H1 (cell line): ENCODE measurements around the gene PEX12.

Experiments
- POLR2A ChIP-seq, 2 experiments: IDR thresholded peaks; 1 replicate in 1 of 2; 2 replicates in 1 of 2; pipeline ENCODE4 v1.6.1; 2011; ENCODE audit warnings: low read depth in 2 of 2, low read length in 2 of 2, mild to moderate bottlenecking in 2 of 2; ENCODE audit errors: control extremely low read depth in 1 of 2
- SIRT6 ChIP-seq: IDR thresholded peaks from one replicate; pipeline ENCODE4 v1.7.1; 2012; ENCODE audit warnings: low read length, inconsistent platforms
- SP2 ChIP-seq: IDR thresholded peaks from 2 replicates; pipeline ENCODE4 v1.6.1; 2012; ENCODE audit warnings: mild to moderate bottlenecking, low read length, inconsistent platforms
- ZNF274 ChIP-seq: IDR thresholded peaks from 2 replicates; pipeline ENCODE4 v1.7.0; 2012; ENCODE audit warnings: low read length, borderline replicate concordance; ENCODE audit errors: extremely low read depth

DNA sequence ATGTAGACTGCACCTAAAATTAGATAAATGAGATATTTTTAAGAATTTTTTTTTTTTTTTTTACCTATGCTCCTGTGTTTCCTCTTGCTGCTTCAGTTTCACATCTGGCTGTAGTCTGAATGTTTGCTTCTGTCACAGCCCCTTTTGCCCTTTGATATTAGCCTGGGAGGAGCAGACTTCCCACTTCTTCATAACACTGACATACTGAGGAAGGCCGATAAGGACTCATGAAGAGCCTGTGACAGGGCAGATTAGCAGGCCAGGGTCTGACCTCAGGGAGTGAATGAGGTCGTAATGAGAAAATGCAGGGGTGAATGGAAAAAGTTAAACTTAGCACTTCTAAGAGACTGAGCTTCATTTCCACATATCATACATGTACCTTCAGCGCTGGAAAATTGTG lies 17.7 kb downstream of the PEX12 start, which contains the start of gene SLFN14:
- no peak for TF ChIP-seq SP2
- TF ChIP-seq SIRT6 = no peak
- TF ChIP-seq ZNF274 = no peak
- TF ChIP-seq POLR2A (IDR thresholded peaks at IDR 0.05; ENCODE audit: control extremely low read depth in 1 of 2, low read depth in 2 of 2, low read length in 2 of 2) = no peak
